NOMO-1 treated with dmso at 0.1 percent for 144 hours (cell line): ENCODE measurements around the gene GUCA2B.

Source experiments
- DNase-seq: peaks from one replicate; lab custom pipeline; 2025; ENCODE audit not compliant: unreplicated experiment; lab: John Stamatoyannopoulos, UW

Gene GUCA2B

DNA sequence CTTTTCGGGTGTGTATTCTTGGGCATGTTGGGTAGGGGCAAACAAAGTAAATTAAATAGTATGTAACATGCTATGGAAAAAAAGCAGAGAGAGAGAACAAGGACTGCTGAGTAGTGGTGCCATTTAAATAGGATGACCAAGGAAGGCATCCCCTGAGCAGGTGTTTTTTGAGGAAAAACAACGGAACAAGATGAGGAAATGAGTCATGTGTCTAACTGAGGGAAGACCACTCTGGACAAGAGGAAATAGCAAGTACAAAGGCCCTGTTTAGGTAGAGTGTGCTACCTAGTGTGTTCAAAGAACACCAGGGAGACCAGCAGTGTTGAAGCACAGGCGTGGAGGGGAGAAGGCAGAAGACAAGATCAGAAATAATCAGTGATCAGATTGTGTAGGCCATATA lies 31.4 kb downstream of the GUCA2B start:
- DNase-seq: no peak

DNA sequence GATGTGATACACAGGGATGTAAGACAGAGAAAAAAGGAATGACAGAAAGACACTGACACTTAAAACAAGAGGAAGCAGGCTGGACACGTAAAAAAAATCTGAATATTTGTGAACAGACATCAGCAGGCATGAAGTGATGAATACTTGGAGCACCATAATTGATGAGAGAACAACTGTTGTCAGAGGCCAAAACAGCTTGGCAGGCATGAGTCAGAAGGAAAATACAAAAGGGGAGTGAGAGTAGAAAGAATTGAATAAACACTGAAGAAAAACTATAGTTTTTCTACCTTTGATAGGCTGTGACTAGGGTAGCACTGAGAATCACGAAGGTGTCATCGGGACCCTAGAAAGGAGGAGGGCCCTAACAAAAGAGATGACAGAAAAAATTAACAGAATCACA lies 32.9 kb downstream of the GUCA2B start:
- DNase-seq: no peak

DNA sequence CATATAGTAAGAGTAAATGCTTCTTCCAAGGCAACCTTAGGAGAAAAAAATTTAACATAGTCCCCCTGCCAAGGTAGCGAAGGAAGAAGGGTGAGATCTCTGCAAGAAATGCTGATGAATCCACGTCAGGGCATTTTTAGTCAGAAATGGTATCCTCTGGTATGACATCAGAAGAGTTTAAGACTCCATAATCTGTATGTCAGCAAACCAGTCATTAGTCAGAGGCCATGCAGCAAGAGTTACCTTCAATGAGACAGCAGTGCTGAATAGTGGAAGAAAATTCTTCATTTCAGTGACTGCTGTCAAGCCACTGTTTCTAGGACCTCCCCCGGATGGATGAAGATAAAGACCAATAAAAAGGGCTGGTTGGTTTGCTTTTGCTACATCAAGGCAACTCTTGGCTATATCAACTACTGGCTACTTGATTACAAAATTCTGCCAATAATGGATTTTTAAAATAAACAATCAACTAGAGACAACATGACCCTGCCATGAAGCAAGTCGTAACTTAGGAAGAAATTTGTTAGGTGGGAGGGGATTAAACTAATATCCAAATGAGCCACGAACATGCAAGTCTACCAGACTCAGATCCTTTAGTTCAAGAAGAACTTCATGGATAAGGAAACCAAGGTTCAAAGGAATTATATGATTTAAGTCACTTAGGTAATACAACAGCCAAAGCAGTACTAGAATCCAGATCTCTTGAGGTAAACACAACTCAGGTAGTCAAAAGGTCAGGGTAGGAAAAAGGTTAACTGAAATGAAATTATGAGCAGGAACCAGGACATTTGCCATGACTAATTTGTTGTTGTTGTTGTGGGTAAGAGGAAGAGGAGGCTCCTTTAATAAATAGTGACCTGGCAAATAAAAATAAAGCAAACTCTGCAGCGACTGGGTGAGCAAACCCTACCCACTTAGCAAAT lies 37.0 kb downstream of the GUCA2B start:
- no peak for DNase-seq

DNA sequence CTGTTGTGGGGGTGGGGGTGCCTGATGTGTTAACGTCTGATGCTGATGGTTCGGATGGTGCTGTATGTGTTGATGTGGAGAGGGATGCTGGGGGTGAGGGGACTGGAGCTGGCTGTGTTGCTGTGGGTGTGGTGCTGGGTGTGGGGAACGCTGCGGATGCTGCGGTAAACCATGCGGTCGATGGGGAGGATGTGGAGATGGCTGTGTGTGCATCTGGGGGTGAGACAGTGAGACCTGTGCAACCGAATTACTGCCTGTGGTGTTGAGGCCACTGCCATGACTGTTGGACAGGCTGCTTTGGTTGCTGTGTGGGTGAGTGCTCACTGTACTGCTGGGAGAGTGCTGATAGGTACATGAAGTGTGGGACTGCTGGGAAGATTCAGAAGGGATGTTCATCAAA lies 38.1 kb downstream of the GUCA2B start:
- no peak for DNase-seq

DNA sequence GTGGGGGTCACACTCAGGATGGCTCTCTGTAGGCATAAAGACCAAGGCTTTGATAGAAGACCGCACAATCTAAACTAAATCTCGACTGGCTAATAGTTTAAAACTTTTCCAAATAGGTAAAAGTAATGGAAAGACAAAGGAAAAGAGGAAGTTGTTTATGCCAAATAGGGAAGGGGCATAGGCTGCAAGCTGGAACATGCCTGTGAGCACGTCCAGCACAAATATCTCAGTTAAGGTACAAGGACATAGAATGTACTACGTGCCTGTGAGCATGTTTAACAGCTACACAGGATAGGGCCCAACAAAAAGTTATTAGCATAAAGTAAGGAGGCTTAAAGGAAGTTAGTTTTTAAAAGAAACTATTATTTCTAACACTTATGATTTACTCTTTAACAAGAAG lies 38.9 kb downstream of the GUCA2B start:
- no peak for DNase-seq

DNA sequence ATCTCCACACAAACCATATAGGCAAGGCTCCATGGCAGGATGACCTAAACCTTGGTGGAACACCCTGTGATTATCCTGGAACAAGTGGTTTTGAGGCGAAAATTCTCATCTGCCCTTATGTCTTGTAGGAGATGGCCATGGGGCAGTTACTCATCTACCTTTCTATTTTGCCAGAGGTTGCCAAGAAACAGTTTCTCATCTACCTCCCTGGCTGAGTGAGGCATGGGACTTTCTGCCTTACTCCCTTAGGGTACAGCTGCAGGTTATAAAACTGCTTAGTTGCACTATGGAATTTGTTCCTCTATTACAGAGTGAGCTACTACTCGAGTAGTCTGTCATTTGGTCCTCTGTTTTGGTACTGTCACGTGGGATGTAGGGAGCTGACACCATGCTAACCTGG lies 42.6 kb downstream of the GUCA2B start:
- DNase-seq: no peak

DNA sequence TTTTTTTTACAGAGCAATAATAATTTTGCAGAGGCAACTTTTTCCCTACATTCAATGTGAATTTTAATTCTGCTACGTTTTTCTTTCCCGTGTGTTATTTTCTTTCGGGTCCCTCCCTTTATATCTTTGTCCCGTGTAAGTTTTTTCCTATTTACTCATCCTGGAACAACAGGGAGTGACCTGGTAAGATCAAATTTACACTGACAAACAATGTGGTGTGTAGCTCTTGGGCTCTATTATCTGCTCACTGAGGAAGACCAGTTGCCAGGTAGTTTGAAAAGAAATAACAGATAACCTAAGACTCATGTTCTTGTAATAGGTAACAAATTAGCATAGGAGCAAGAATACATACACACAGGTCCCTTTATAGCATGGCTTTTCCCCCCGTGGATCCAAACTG lies 45.0 kb downstream of the GUCA2B start:
- DNase-seq: no peak

DNA sequence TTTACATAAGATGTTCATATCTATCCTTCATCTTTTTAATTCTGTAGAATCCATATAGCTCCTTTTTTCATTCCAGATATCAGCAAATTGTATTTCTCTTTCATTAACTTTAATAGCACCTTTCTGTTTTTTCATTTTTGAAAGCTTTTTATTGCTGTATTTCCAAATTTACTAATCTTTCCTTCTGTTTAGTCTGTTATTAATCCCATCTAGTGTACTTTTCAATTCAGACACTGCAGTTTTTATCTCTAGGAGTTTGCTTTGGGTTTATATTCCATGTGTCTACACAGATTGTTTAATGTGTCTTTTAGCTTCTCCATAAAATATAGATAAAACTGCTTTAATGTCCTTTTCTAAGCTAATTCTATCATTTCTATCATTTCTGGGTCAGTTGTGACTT lies 48.8 kb downstream of the GUCA2B start:
- no peak for DNase-seq
